RPMI7951 (cell line): ENCODE measurements around the gene PRSS36. TPM values are rescaled to one million over a fixed set of nuclear protein-coding genes. Genes with fewer than 3 reads are reported as not detected.
"Not testable (repeated sequence)": the region's sequence is repeated elsewhere in the genome, so short reads cannot be mapped to it uniquely, and the experiment has no call there.

Experiments
- DNase-seq: peaks from one replicate; pipeline ENCODE4 v3.0.0-alpha.2; 2012; ENCODE audit warnings: low read depth
- total RNA-seq: library from RNA; depleted of rRNA; stranded (reverse); fragments of >200 nt; shearing (Covaris generic); gene quantifications from 2 replicates; pipeline ENCODE4 v1.2.3, GENCODE V29; 2014

Gene PRSS36
- total RNA-seq, 1 experiment from 2014 or later = 1.1 TPM

- peak; percentile 95 for DNase-seq
Observed at GRCh38 chr16:31142109-31143010, 7.5 kb downstream of the PRSS36 start.

- DNase-seq = no peak
Observed at GRCh38 chr16:31141489-31142108, 8.3 kb downstream of the PRSS36 start.

- DNase-seq = not testable (repeated sequence)
Observed at GRCh38 chr16:31141071-31141469, 8.8 kb downstream of the PRSS36 start.

GRCh38 chr16:31138621-31139578, 11.0 kb downstream of the PRSS36 start:
- DNase-seq = peak; percentile 28

GRCh38 chr16:31136822-31137499, 12.9 kb downstream of the PRSS36 start:
- not testable (repeated sequence) for DNase-seq

GRCh38 chr16:31136287-31136662, 13.6 kb downstream of the PRSS36 start:
- no peak for DNase-seq

- no peak for DNase-seq
Observed at GRCh38 chr16:31135535-31136286, 14.2 kb downstream of the PRSS36 start, which contains the start of gene PRSS8. Gene PRSS8, minus strand, starts transcription at chr16:31135727. Its CDS starts 229 bp downstream, at chr16:31135498.

GRCh38 chr16:31134625-31135534, 15.0 kb downstream of the PRSS36 start:
- DNase-seq = no peak

- no peak for DNase-seq
Observed at GRCh38 chr16:31134091-31134571, 15.7 kb downstream of the PRSS36 start.

- DNase-seq = no peak
Observed at GRCh38 chr16:31133046-31133501, 16.8 kb downstream of the PRSS36 start.

GRCh38 chr16:31132303-31132979, 17.4 kb downstream of the PRSS36 start:
- DNase-seq = no peak

GRCh38 chr16:31131841-31132271, 18.0 kb downstream of the PRSS36 start:
- DNase-seq = no peak

- DNase-seq = no peak
Observed at GRCh38 chr16:31131416-31131815, 18.4 kb downstream of the PRSS36 start.

GRCh38 chr16:31130899-31131298, 19.0 kb downstream of the PRSS36 start:
- no peak for DNase-seq

GRCh38 chr16:31130336-31130891, 19.5 kb downstream of the PRSS36 start:
- no peak for DNase-seq

- no peak for DNase-seq
Observed at GRCh38 chr16:31129568-31130335, 20.1 kb downstream of the PRSS36 start.
